GM19238 (cell line): ENCODE measurements around the gene CTBP2.
"Not testable (repeated sequence)": the region's sequence is repeated elsewhere in the genome, so short reads cannot be mapped to it uniquely, and the experiment has no call there.

Experiments used
- DNase-seq: peaks from one replicate; pipeline ENCODE4 v3.0.0; 2011; ENCODE audit warnings: low spot score; ENCODE audit not compliant: insufficient read length

The CTBP2 gene

GRCh38 chr10:125087191-125087896, 73.0 kb downstream of the CTBP2 start:
- DNase-seq: no peak

- DNase-seq: no peak
Measured at GRCh38 chr10:125086691-125087090, 73.7 kb downstream of the CTBP2 start.

- no peak for DNase-seq
Measured at GRCh38 chr10:125085258-125086054, 74.9 kb downstream of the CTBP2 start.

GRCh38 chr10:125084614-125085257, 75.6 kb downstream of the CTBP2 start:
- no peak for DNase-seq

GRCh38 chr10:125084191-125084613, 76.2 kb downstream of the CTBP2 start:
- no peak for DNase-seq

- no peak for DNase-seq
Measured at GRCh38 chr10:125083576-125083920, 76.8 kb downstream of the CTBP2 start.

GRCh38 chr10:125082881-125083575, 77.3 kb downstream of the CTBP2 start:
- no peak for DNase-seq

GRCh38 chr10:125082471-125082870, 77.9 kb downstream of the CTBP2 start:
- not testable (repeated sequence) for DNase-seq

GRCh38 chr10:125081931-125082330, 78.4 kb downstream of the CTBP2 start:
- DNase-seq: no peak

- no peak for DNase-seq
Measured at GRCh38 chr10:125080984-125081383, 79.4 kb downstream of the CTBP2 start.

- DNase-seq: no peak
Measured at GRCh38 chr10:125080296-125080695, 80.1 kb downstream of the CTBP2 start.

GRCh38 chr10:125079091-125079600, 81.2 kb downstream of the CTBP2 start:
- DNase-seq: no peak

GRCh38 chr10:125076891-125077541, 83.3 kb downstream of the CTBP2 start:
- DNase-seq: no peak

GRCh38 chr10:125076121-125076825, 84.1 kb downstream of the CTBP2 start:
- DNase-seq: no peak

- DNase-seq: no peak
Measured at GRCh38 chr10:125073996-125074395, 86.4 kb downstream of the CTBP2 start.

- DNase-seq: no peak
Measured at GRCh38 chr10:125072794-125073193, 87.6 kb downstream of the CTBP2 start.

- no peak for DNase-seq
Measured at GRCh38 chr10:125071008-125071407, 89.4 kb downstream of the CTBP2 start.

- no peak for DNase-seq
Measured at GRCh38 chr10:125068406-125068805, 92.0 kb downstream of the CTBP2 start.

- DNase-seq: no peak
Measured at GRCh38 chr10:125067764-125068163, 92.6 kb downstream of the CTBP2 start.

GRCh38 chr10:125066764-125067450, 93.5 kb downstream of the CTBP2 start:
- no peak for DNase-seq
